ENCODE data around the gene CCDC107. TPM values are rescaled to one million over a fixed set of nuclear protein-coding genes. Genes with fewer than 3 reads are reported as not detected.

CCDC107 gene
- total RNA-seq, 1 experiment from 2014 or later: 34.9 TPM

DNA sequence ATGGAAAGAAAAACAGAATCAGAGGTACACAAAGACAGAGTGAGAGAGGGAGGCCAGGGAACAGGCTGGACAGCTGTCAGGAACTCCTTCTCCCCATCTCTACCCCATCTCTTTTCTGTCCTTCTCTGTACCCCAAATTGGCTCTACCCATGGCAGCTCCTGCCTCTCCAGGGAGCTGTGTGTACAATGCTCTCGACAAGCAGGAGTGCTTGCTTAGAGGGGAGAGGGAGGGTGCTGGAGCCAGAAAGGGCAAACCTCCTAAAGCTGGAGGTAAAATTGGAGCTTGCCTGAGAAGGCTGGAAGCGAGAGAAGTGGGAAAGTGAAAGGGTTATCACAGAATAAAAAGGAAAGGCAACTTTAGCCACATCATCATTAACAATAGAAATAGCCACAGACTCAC is 25.2 kb downstream of the CCDC107 start:
- ChIA-PET CTCF (no interaction called here), POLR2A (ENCODE audit: unreplicated experiment) (no interaction called here)
- Histone ChIP-seq H3K9ac (ENCODE audit: low read length) (no peak overlapping the region), H3K27ac (ENCODE audit: low read length) (no peak overlapping the region), H4K20me1 (ENCODE audit: low read length) (no peaks in the 10 kb centered on the region), H3K79me2 (ENCODE audit: low read length) (no peaks in the 10 kb centered on the region), H3K4me3 (ENCODE audit: low read length) (no peak overlapping the region), H3K36me3 (ENCODE audit: low read depth, low read length) (no peaks in the 10 kb centered on the region), H3K9me2 (replicated peaks; ENCODE audit: low read length) (no peaks in the 10 kb centered on the region), H2AFZ (ENCODE audit: low read length) (no peak overlapping the region), H3K9me3 (ENCODE audit: low read length) (no peaks in the 10 kb centered on the region), H3K4me2 (ENCODE audit: low read length) (no peak overlapping the region), H3K4me1 (ENCODE audit: insufficient read depth, low read length) (peaks cover 6% of the 10 kb centered on the region), H3K27me3 (ENCODE audit: low read length) (no peaks in the 10 kb centered on the region), H3F3A (ENCODE audit: low read length, unreplicated experiment) (no peaks in the 10 kb centered on the region)
- TF ChIP-seq EZH2 (IDR thresholded peaks at IDR 0.05; ENCODE audit: low read length, unreplicated experiment): no peak
- TF ChIP-seq EZH2phosphoT487 (IDR thresholded peaks at IDR 0.05; ENCODE audit: borderline replicate concordance, low read length): no peak
- TF ChIP-seq, protein P1, sequence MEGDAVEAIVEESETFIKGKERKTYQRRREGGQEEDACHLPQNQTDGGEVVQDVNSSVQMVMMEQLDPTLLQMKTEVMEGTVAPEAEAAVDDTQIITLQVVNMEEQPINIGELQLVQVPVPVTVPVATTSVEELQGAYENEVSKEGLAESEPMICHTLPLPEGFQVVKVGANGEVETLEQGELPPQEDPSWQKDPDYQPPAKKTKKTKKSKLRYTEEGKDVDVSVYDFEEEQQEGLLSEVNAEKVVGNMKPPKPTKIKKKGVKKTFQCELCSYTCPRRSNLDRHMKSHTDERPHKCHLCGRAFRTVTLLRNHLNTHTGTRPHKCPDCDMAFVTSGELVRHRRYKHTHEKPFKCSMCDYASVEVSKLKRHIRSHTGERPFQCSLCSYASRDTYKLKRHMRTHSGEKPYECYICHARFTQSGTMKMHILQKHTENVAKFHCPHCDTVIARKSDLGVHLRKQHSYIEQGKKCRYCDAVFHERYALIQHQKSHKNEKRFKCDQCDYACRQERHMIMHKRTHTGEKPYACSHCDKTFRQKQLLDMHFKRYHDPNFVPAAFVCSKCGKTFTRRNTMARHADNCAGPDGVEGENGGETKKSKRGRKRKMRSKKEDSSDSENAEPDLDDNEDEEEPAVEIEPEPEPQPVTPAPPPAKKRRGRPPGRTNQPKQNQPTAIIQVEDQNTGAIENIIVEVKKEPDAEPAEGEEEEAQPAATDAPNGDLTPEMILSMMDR (conservative IDR thresholded peaks at IDR 0.05; ENCODE audit: low read depth, low read length): no peak
- DNase-seq (no peak), ATAC-seq (no peak)
- no TSS peak for BruUV-seq (replicated peaks)
- intact Hi-C loops (cut with micrococcal nuclease): no loop called here

DNA sequence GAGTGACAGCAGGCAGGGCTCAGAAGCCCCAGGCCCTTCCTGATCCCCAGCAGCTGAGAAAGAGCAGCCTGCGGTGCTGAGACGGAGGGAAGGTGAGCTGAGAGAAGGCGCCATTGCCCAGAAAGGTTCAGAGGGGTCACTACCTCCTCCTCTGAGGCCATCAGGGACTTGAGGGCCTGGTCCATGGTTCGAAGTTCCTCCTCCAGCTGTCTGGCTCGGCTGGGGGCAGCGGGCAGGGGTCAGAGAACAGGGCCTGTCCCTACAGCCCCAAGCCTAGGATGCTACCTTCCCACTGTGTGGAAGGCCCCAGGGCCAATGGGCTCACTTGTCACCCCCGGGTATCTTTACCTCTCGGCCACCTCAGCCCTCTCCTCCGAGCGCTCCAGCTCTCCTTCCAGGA is 26.8 kb downstream of the CCDC107 start:
- intact Hi-C loops (cut with micrococcal nuclease): no loop called here
- H4K20me1 ChIP-seq (ENCODE audit: low read length): no peaks in the 10 kb centered on the region
- CTCF ChIA-PET: no interaction called here

DNA sequence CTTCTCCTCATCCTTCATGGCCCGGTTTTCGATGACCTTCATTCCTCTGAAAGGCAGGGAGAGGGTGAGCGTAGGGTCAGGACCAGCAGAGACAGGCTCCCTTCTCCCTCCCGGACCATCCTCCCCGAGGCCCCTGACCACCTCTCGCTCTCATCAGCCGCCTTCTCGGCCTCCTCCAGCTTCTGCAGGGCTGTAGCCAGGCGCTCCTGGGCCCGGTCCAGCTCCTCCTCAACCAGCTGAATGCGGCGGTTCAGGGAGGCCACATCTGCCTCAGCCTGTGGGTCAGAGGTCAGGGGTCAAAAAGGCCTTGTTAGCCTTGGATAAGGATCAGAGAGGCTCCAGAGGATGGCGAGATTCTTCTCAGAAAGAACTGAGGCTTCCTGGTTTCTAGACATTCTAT is 27.4 kb downstream of the CCDC107 start:
- TF ChIP-seq, protein P1 (conservative IDR thresholded peaks at IDR 0.05; ENCODE audit: low read depth, low read length): no peak
- TF ChIP-seq EZH2 (IDR thresholded peaks at IDR 0.05; ENCODE audit: low read length, unreplicated experiment) (no peak), EZH2phosphoT487 (IDR thresholded peaks at IDR 0.05; ENCODE audit: borderline replicate concordance, low read length) (no peak)
- ChIA-PET CTCF (no interaction called here), POLR2A (ENCODE audit: unreplicated experiment) (no interaction called here)
- peaks cover 27% of the 10 kb centered on the region for H3K4me1 ChIP-seq (ENCODE audit: insufficient read depth, low read length)
- H3K36me3 ChIP-seq (ENCODE audit: low read depth, low read length): no peaks in the 10 kb centered on the region
- no peaks in the 10 kb centered on the region for H3K9me3 ChIP-seq (ENCODE audit: low read length)
- no peaks in the 10 kb centered on the region for H3K27me3 ChIP-seq (ENCODE audit: low read length)
- H3K4me2 ChIP-seq (ENCODE audit: low read length): no peak overlapping the region
- H3K9me2 ChIP-seq (replicated peaks; ENCODE audit: low read length): no peaks in the 10 kb centered on the region
- H3K27ac ChIP-seq (ENCODE audit: low read length): no peak overlapping the region
- no peak overlapping the region for H3K4me3 ChIP-seq (ENCODE audit: low read length)
- no peak for DNase-seq
- ATAC-seq: no peak
- intact Hi-C loops (cut with micrococcal nuclease): no loop called here
- no peaks in the 10 kb centered on the region for H3K79me2 ChIP-seq (ENCODE audit: low read length)
- no peaks in the 10 kb centered on the region for H4K20me1 ChIP-seq (ENCODE audit: low read length)
- H3F3A ChIP-seq (ENCODE audit: low read length, unreplicated experiment): no peaks in the 10 kb centered on the region
- no peak overlapping the region for H3K9ac ChIP-seq (ENCODE audit: low read length)
- no peak overlapping the region for H2AFZ ChIP-seq (ENCODE audit: low read length)
- BruUV-seq (replicated peaks): no TSS peak

More for the DNA sequence above, 26.8 kb downstream of the CCDC107 start:
- Histone ChIP-seq H3K36me3 (ENCODE audit: low read depth, low read length) (no peaks in the 10 kb centered on the region), H3K4me3 (ENCODE audit: low read length) (no peak overlapping the region), H3K27me3 (ENCODE audit: low read length) (no peaks in the 10 kb centered on the region), H3K9me3 (ENCODE audit: low read length) (no peaks in the 10 kb centered on the region), H3K79me2 (ENCODE audit: low read length) (no peaks in the 10 kb centered on the region), H3K4me1 (ENCODE audit: insufficient read depth, low read length) (peaks cover 22% of the 10 kb centered on the region), H3K27ac (ENCODE audit: low read length) (no peak overlapping the region), H3K4me2 (ENCODE audit: low read length) (no peak overlapping the region), H2AFZ (ENCODE audit: low read length) (no peak overlapping the region), H3F3A (ENCODE audit: low read length, unreplicated experiment) (no peaks in the 10 kb centered on the region), H3K9ac (ENCODE audit: low read length) (no peak overlapping the region), H3K9me2 (replicated peaks; ENCODE audit: low read length) (no peaks in the 10 kb centered on the region)
- no TSS peak for BruUV-seq (replicated peaks)
- POLR2A ChIA-PET (ENCODE audit: unreplicated experiment): no interaction called here
- no peak for ATAC-seq
- TF ChIP-seq EZH2 (IDR thresholded peaks at IDR 0.05; ENCODE audit: low read length, unreplicated experiment): no peak
- TF ChIP-seq EZH2phosphoT487 (IDR thresholded peaks at IDR 0.05; ENCODE audit: borderline replicate concordance, low read length): no peak
- TF ChIP-seq, protein P1 (conservative IDR thresholded peaks at IDR 0.05; ENCODE audit: low read depth, low read length): no peak
- no peak for DNase-seq

All from PC-3 (cell line).